GM18511 (cell line): ENCODE results near the gene TMEM131.
"Not testable (repeated sequence)": the region's sequence is repeated elsewhere in the genome, so short reads cannot be mapped to it uniquely, and the experiment has no call there.

Experiments used
- ATAC-seq: cut with Tn5 transposase; IDR thresholded peaks from one replicate; pipeline ENCODE4 v1.9.1; 2021; ENCODE audit warnings: mild to moderate bottlenecking, moderate library complexity; ENCODE audit not compliant: unreplicated experiment

TMEM131 gene

GRCh38 chr2:97821862-97822261 is 173.9 kb downstream of the TMEM131 start:
- ATAC-seq = not testable (repeated sequence)

- no peak for ATAC-seq
These were observed 176.0 kb downstream of the TMEM131 start for GRCh38 chr2:97819754-97820153.

- no peak for ATAC-seq
These were observed 179.3 kb downstream of the TMEM131 start for GRCh38 chr2:97816411-97816810.

GRCh38 chr2:97812931-97813330 is 182.8 kb downstream of the TMEM131 start:
- ATAC-seq = no peak

GRCh38 chr2:97808816-97809215 is 186.9 kb downstream of the TMEM131 start:
- ATAC-seq = no peak

- peak; percentile 65 for ATAC-seq
These were observed 188.8 kb downstream of the TMEM131 start for GRCh38 chr2:97806738-97807618.

GRCh38 chr2:97805776-97806175 is 190.0 kb downstream of the TMEM131 start:
- no peak for ATAC-seq

GRCh38 chr2:97801028-97801427 is 194.7 kb downstream of the TMEM131 start:
- ATAC-seq = no peak

- ATAC-seq = no peak
These were observed 197.3 kb downstream of the TMEM131 start for GRCh38 chr2:97798416-97798815.

- no peak for ATAC-seq
These were observed 198.4 kb downstream of the TMEM131 start for GRCh38 chr2:97797355-97797754.

GRCh38 chr2:97796465-97797126 is 199.2 kb downstream of the TMEM131 start:
- ATAC-seq = no peak

- no peak for ATAC-seq
These were observed 203.3 kb downstream of the TMEM131 start for GRCh38 chr2:97792416-97792815.

GRCh38 chr2:97788986-97789644 is 206.6 kb downstream of the TMEM131 start:
- ATAC-seq = no peak

GRCh38 chr2:97785818-97786217 is 209.9 kb downstream of the TMEM131 start:
- ATAC-seq = no peak

- ATAC-seq = no peak
These were observed 210.8 kb downstream of the TMEM131 start for GRCh38 chr2:97784953-97785352.

- no peak for ATAC-seq
These were observed 213.8 kb downstream of the TMEM131 start for GRCh38 chr2:97781981-97782380.

- ATAC-seq = no peak
These were observed 216.6 kb downstream of the TMEM131 start for GRCh38 chr2:97779141-97779540.

- no peak for ATAC-seq
These were observed 220.7 kb downstream of the TMEM131 start for GRCh38 chr2:97775074-97775473.

GRCh38 chr2:97774425-97774824 is 221.3 kb downstream of the TMEM131 start:
- ATAC-seq = no peak

- no peak for ATAC-seq
These were observed 225.3 kb downstream of the TMEM131 start for GRCh38 chr2:97770445-97770844.

- ATAC-seq = no peak
These were observed 226.0 kb downstream of the TMEM131 start for GRCh38 chr2:97769711-97770110.

- no peak for ATAC-seq
These were observed 226.4 kb downstream of the TMEM131 start for GRCh38 chr2:97769308-97769707.
